ENCODE data around the gene SV2C. TPM values are rescaled to one million over a fixed set of nuclear protein-coding genes. Genes with fewer than 3 reads are reported as not detected.

The SV2C gene
- total and polyA plus RNA-seq, 4 experiments from 2014 or later: 0.02 TPM; not detected in 3

- ChIA-PET CTCF (ENCODE audit: partially characterized antibody) (interaction anchor here (3.3 kb wide), 1 partner anchor 10 kb away, joined by 44 read pairs; no protein-coding TSS in a partner anchor), POLR2A (ENCODE audit: partially characterized antibody) (no interaction called here)
- Mint-ChIP-seq H3K4me3 (no peak overlapping the region), H3K9me3 (peaks cover 0 to 10% (median 3%) of the 10 kb centered on the region in 8 donors), H3K36me3 (no peaks in the 10 kb centered on the region), H3K4me1 (no peaks in the 10 kb centered on the region), H3K27me3 (peaks cover 2 to 4% of the 10 kb centered on the region in 2 donors), H3K27ac (no peak overlapping the region)
- Histone ChIP-seq H3K36me3 (ENCODE audit: insufficient read depth, low read length) (no peaks in the 10 kb centered on the region), H3K27me3 (ENCODE audit: insufficient read depth, low read length) (no peaks in the 10 kb centered on the region), H3K9me3 (ENCODE audit: control insufficient read depth in 1 of 2, low read length in 2 of 2) (no peaks in the 10 kb centered on the region), H3K27ac (ENCODE audit: low read depth, low read length) (no peak overlapping the region), H3K4me3 (ENCODE audit: low read length in 2 of 2) (no peak overlapping the region), H3K4me1 (ENCODE audit: insufficient read depth, low read length) (no peaks in the 10 kb centered on the region)
- no peak for DNase-seq
- intact Hi-C loops (cut with micrococcal nuclease): no loop called here
Measured at GRCh38 chr5:76165029-76165428, 81.8 kb downstream of the SV2C start.

DNA sequence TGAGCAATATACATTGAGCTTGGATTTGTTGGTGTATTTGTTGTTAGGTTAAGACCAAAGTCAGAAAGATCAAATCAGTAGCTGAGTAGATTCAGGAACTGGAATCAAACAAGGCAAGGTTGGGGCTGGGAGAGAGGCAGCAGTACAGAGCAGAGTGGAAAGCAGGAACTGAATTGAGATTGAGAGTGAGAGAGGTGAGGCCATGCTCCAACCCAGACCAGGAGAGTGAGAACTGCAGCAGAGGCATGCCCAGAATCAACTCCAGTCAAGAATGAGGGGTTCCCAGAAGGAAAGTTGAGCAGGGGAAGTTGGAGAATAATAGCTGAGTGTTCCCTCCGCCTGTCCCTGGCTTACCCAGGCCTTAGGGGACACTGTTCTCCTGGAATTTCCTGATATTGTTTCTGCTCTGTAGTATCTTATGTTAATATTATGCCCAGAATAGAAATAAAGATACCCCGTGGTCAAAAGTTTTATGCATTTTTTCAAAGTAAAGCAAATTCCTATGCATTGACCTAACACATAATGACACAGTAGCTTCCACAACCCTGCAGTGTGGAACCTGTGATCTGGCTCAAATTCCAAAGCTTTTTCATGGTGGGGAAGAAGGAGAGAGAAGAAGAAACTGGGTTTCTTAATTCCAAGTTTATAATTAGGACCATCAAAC lies 82.7 kb downstream of the SV2C start:
- ChIA-PET POLR2A (ENCODE audit: partially characterized antibody) (no interaction called here), CTCF (ENCODE audit: partially characterized antibody) (interaction anchor here (0.9 to 3.3 kb wide), 4 partner anchors 10 to 26 kb away, joined by 3 to 44 read pairs (median 4); no protein-coding TSS in a partner anchor)
- Mint-ChIP-seq H3K4me3 (no peak overlapping the region), H3K4me1 (no peaks in the 10 kb centered on the region), H3K27me3 (peaks cover 2 to 4% of the 10 kb centered on the region in 2 donors), H3K36me3 (no peaks in the 10 kb centered on the region), H3K9me3 (peaks cover 0 to 10% (median 3%) of the 10 kb centered on the region in 8 donors), H3K27ac (no peak overlapping the region)
- Histone ChIP-seq H3K36me3 (ENCODE audit: insufficient read depth, low read length) (no peaks in the 10 kb centered on the region), H3K4me1 (ENCODE audit: insufficient read depth, low read length) (no peaks in the 10 kb centered on the region), H3K4me3 (ENCODE audit: low read length in 2 of 2) (no peak overlapping the region), H3K27me3 (ENCODE audit: insufficient read depth, low read length) (no peaks in the 10 kb centered on the region), H3K9me3 (ENCODE audit: control insufficient read depth in 1 of 2, low read length in 2 of 2) (no peaks in the 10 kb centered on the region), H3K27ac (ENCODE audit: low read depth, low read length) (no peak overlapping the region)
- intact Hi-C loops (cut with micrococcal nuclease): no loop called here
- DNase-seq: no peak

DNA sequence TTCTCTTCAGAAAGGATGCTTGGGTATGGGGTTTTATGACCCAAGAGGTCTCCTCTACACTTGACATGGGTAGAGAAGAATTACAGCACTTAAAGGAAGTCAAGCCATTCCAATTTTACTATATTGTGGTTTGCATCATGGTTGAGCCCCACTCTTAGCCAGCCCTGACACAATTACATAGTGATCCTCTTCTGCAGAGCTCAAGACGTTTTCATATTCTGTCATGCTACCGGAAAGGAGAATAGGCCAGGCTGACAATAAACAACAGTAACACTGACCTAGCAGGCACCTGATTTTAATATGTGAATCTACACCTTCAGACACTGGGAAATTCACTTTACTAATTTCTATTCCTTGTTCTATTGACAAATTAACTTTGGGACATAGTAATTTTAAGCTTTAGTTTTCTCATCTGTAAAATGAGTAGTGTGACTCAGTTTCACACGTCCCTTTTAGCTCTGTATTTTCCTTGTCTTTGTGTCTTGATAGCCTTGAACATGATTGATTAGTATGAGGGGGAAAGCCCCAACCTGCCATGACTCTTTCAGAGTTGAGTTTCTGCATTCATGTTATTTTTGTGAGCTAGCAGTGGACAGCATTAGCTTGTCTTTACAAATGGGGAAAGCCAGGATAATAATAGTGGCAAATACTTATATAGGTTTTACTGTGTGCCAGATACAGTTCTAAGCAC lies 83.8 kb downstream of the SV2C start:
- no peak overlapping the region for H3K27ac Mint-ChIP-seq
- no peak overlapping the region for H3K27ac ChIP-seq (ENCODE audit: low read depth, low read length)
- no peaks in the 10 kb centered on the region for H3K36me3 ChIP-seq (ENCODE audit: insufficient read depth, low read length)
- H3K4me1 ChIP-seq (ENCODE audit: insufficient read depth, low read length): no peaks in the 10 kb centered on the region
- no peak overlapping the region for H3K4me3 ChIP-seq (ENCODE audit: low read length in 2 of 2)
- H3K9me3 ChIP-seq (ENCODE audit: control insufficient read depth in 1 of 2, low read length in 2 of 2): no peaks in the 10 kb centered on the region
- DNase-seq: no peak
- intact Hi-C loops (cut with micrococcal nuclease): no loop called here
- H3K4me3 Mint-ChIP-seq: no peak overlapping the region
- H3K9me3 Mint-ChIP-seq: peaks cover 0 to 10% (median 3%) of the 10 kb centered on the region in 8 donors
- ChIA-PET POLR2A (ENCODE audit: partially characterized antibody) (no interaction called here), CTCF (ENCODE audit: partially characterized antibody) (interaction anchor here (0.9 to 3.3 kb wide), 3 partner anchors 8 to 24 kb away, joined by 3 to 44 read pairs (median 4); no protein-coding TSS in a partner anchor)
- H3K36me3 Mint-ChIP-seq: no peaks in the 10 kb centered on the region
- no peaks in the 10 kb centered on the region for H3K4me1 Mint-ChIP-seq
- peaks cover 2 to 4% of the 10 kb centered on the region in 2 donors for H3K27me3 Mint-ChIP-seq
- H3K27me3 ChIP-seq (ENCODE audit: insufficient read depth, low read length): no peaks in the 10 kb centered on the region

DNA sequence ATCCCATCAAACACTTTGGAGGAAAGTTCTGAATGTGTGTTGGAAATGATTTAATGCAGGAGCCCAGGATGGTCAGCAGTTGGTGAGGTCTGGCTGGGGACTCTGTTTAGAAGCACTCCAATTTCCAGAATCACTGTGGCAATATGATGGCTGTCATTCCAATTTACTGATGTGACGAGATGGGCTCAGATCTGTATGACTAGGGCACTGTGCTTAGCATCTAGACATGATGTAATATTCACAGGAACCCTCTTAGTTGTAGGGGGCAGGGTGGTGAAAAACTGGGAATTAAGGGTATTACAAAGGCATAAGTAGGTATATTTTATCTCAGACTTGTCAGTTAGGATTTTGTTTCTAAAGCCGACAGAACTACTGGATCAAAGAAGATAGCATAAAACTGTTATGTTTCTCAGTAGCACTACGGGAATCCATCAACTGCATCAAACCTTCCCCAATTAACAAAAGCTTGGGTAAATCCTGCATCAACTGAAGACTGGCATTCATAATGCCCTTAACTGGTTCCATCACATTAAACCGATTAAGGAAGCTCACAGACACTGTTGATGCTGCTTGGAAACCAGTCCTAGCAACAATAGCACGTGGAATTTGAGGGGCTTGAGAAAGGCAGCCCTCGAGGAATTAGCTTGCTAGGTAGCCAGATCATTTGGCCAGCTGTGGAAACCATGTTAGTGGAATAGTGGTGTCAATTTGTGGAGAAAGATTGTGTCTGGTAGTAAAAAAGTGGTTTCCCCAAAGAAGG lies 86.1 kb downstream of the SV2C start:
- Mint-ChIP-seq H3K36me3 (no peaks in the 10 kb centered on the region), H3K9me3 (peaks cover 0 to 10% (median 3%) of the 10 kb centered on the region in 8 donors), H3K4me1 (no peaks in the 10 kb centered on the region), H3K27ac (no peak overlapping the region), H3K27me3 (peaks cover 2 to 4% of the 10 kb centered on the region in 2 donors), H3K4me3 (no peak overlapping the region)
- ChIA-PET POLR2A (ENCODE audit: partially characterized antibody) (no interaction called here), CTCF (ENCODE audit: partially characterized antibody) (no interaction called here)
- intact Hi-C loops (cut with micrococcal nuclease): no loop called here
- Histone ChIP-seq H3K27ac (ENCODE audit: low read depth, low read length) (no peak overlapping the region), H3K4me1 (ENCODE audit: insufficient read depth, low read length) (no peaks in the 10 kb centered on the region), H3K36me3 (ENCODE audit: insufficient read depth, low read length) (no peaks in the 10 kb centered on the region), H3K4me3 (ENCODE audit: low read length in 2 of 2) (no peak overlapping the region), H3K27me3 (ENCODE audit: insufficient read depth, low read length) (no peaks in the 10 kb centered on the region), H3K9me3 (ENCODE audit: control insufficient read depth in 1 of 2, low read length in 2 of 2) (no peaks in the 10 kb centered on the region)
- no peak for DNase-seq

DNA sequence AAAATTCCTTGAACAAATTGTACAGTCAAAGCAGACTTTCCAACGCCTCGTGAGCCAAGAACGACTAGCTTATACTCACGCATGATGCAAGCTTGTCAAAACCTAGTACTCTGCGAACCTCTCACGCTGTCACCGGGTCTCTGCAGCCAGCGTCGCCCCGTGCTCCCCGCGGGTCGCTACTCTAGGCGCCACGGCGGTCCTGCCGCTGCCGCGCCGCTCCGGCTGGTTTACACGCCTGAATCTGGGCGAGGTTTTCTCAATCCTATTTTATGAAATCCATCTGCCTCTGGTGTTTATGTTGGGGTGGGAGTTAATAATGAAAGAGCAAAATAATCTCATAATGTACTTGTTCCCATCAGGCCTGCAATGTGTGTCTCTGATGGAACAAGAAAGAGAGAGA lies 90.9 kb downstream of the SV2C start:
- Histone ChIP-seq H3K4me3 (ENCODE audit: low read length in 2 of 2) (no peak overlapping the region), H3K36me3 (ENCODE audit: insufficient read depth, low read length) (no peaks in the 10 kb centered on the region), H3K4me1 (ENCODE audit: insufficient read depth, low read length) (peaks cover 24% of the 10 kb centered on the region), H3K27me3 (ENCODE audit: insufficient read depth, low read length) (no peaks in the 10 kb centered on the region), H3K27ac (ENCODE audit: low read depth, low read length) (no peak overlapping the region), H3K9me3 (ENCODE audit: control insufficient read depth in 1 of 2, low read length in 2 of 2) (no peaks in the 10 kb centered on the region)
- peaks cover 16 to 20% (median 17%) of the 10 kb centered on the region in 4 donors for H3K4me1 Mint-ChIP-seq
- no peak overlapping the region for H3K4me3 Mint-ChIP-seq
- no peaks in the 10 kb centered on the region for H3K9me3 Mint-ChIP-seq
- no peaks in the 10 kb centered on the region for H3K27me3 Mint-ChIP-seq
- H3K36me3 Mint-ChIP-seq: no peaks in the 10 kb centered on the region
- H3K27ac Mint-ChIP-seq: no peak overlapping the region
- POLR2A ChIA-PET (ENCODE audit: partially characterized antibody): no interaction called here
- CTCF ChIA-PET (ENCODE audit: partially characterized antibody): interaction anchor here (1.0 to 3.0 kb wide), 19 partner anchors 7 to 937 kb away, joined by 3 to 44 read pairs (median 8); partner anchors contain the start of gene ANKRD31
- intact Hi-C loops (cut with micrococcal nuclease): loop anchor here (2.0 to 10.0 kb wide), 2 partner anchors 371 to 459 kb away; partner anchors contain the start of gene POC5
- DNase-seq: no peak

GRCh38 chr5:76175051-76175666 lies 92.0 kb downstream of the SV2C start:
- no peak overlapping the region for H3K27ac ChIP-seq (ENCODE audit: low read depth, low read length)

More at GRCh38 chr5:76175051-76175666, 92.0 kb downstream of the SV2C start:
- Histone ChIP-seq H3K4me1 (ENCODE audit: insufficient read depth, low read length) (peaks cover 24% of the 10 kb centered on the region), H3K4me3 (ENCODE audit: low read length in 2 of 2) (peak overlapping the region in 1 of 2 donors; percentile 3), H3K27me3 (ENCODE audit: insufficient read depth, low read length) (no peaks in the 10 kb centered on the region), H3K9me3 (ENCODE audit: control insufficient read depth in 1 of 2, low read length in 2 of 2) (no peaks in the 10 kb centered on the region), H3K36me3 (ENCODE audit: insufficient read depth, low read length) (no peaks in the 10 kb centered on the region)
- Mint-ChIP-seq H3K27ac (peak overlapping the region; percentile 4 to 88 (median 82)), H3K4me3 (peak overlapping the region; percentile 56 to 88 (median 72)), H3K9me3 (no peaks in the 10 kb centered on the region), H3K36me3 (no peaks in the 10 kb centered on the region), H3K27me3 (no peaks in the 10 kb centered on the region), H3K4me1 (peaks cover 16 to 20% (median 17%) of the 10 kb centered on the region in 4 donors)
- intact Hi-C loops (cut with micrococcal nuclease): loop anchor here (2.0 to 10.0 kb wide), 3 partner anchors 370 to 460 kb away; partner anchors contain the start of gene POC5
- peak in 4 of 5 donors; percentile 41 to 54 (median 48) for DNase-seq
- ChIA-PET POLR2A (ENCODE audit: partially characterized antibody) (interaction anchor here (0.6 to 1.3 kb wide), 5 partner anchors 19 to 838 kb away, joined by 3 to 4 read pairs (median 3); partner anchors contain the start of gene HMGCR), CTCF (ENCODE audit: partially characterized antibody) (interaction anchor here (0.6 to 3.0 kb wide), 57 partner anchors 9 to 938 kb away, joined by 3 to 44 read pairs (median 5); partner anchors contain the start of genes ANKRD31 and IQGAP2)

Data from CD4-positive, alpha-beta memory T cell (primary cell).